GM23338 (cell line): ENCODE results near the gene JHY. TPM values are rescaled to one million over a fixed set of nuclear protein-coding genes. Genes with fewer than 3 reads are reported as not detected.
"Not testable (repeated sequence)": the region's sequence is repeated elsewhere in the genome, so short reads cannot be mapped to it uniquely, and the experiment has no call there.

Experiments used
- ATAC-seq: fragments of 200-7000 bp; cut with Tn5 transposase; 3 replicates; pipeline ENCODE4 v1.9.1; 2020
- DNase-seq: peaks from one replicate; pipeline ENCODE4 v3.0.0-alpha.2; 2015; ENCODE audit warnings: low spot score
- H2AFZ ChIP-seq: fragments of 200-600 bp; sonication (generic); 2 replicates; pipeline ENCODE4 v1.8.0; 2016; ENCODE audit warnings: antibody characterized with exemption, mild to moderate bottlenecking, moderate library complexity
- H3F3A ChIP-seq: fragments of 200-600 bp; sonication (generic); replicated peaks from 2 replicates; pipeline ENCODE4 v1.8.0; 2017; ENCODE audit warnings: antibody characterized with exemption, mixed run types, low read depth
- H3K27ac ChIP-seq: fragments of 200-600 bp; sonication (generic); 2 replicates; pipeline ENCODE4 v1.6.1; 2016; ENCODE audit warnings: low read depth
- H3K27me3 ChIP-seq: fragments of 200-600 bp; sonication (generic); 2 replicates; pipeline ENCODE4 v1.8.0; 2016; ENCODE audit warnings: mild to moderate bottlenecking, mixed run types, moderate library complexity; ENCODE audit not compliant: insufficient read depth
- H3K36me3 ChIP-seq: fragments of 200-600 bp; sonication (generic); 2 replicates; pipeline ENCODE4 v1.8.0; 2016; ENCODE audit warnings: mild to moderate bottlenecking; ENCODE audit not compliant: insufficient read depth
- H3K4me1 ChIP-seq: fragments of 200-600 bp; sonication (generic); 2 replicates; pipeline ENCODE4 v1.8.0; 2016; ENCODE audit warnings: mild to moderate bottlenecking, moderate library complexity; ENCODE audit not compliant: insufficient read depth
- H3K4me2 ChIP-seq: fragments of 200-600 bp; sonication (generic); 2 replicates; pipeline ENCODE4 v1.7.1; 2017; ENCODE audit warnings: mixed run types
- H3K4me3 ChIP-seq: fragments of 200-600 bp; sonication (generic); 2 replicates; pipeline ENCODE4 v1.6.1; 2016; ENCODE audit warnings: mixed run types
- H3K79me2 ChIP-seq: fragments of 200-600 bp; sonication (generic); replicated peaks from 2 replicates; pipeline ENCODE4 v1.8.0; 2017; ENCODE audit warnings: mild to moderate bottlenecking; ENCODE audit not compliant: insufficient read depth
- H3K9me2 ChIP-seq: fragments of 200-600 bp; sonication (generic); 2 replicates; pipeline ENCODE4 v1.8.0; 2017; ENCODE audit not compliant: insufficient read depth
- H4K20me1 ChIP-seq: fragments of 200-600 bp; sonication (generic); replicated peaks from 2 replicates; pipeline ENCODE4 v1.8.0; 2017; ENCODE audit warnings: mild to moderate bottlenecking; ENCODE audit not compliant: insufficient read depth
- H3K27ac Mint-ChIP-seq: 2 replicates; pipeline ENCODE4 v1.8.0; 2020; ENCODE audit warnings: inconsistent platforms, mild to moderate bottlenecking, moderate library complexity, mixed read lengths
- H3K27me3 Mint-ChIP-seq: 3 replicates; pipeline ENCODE4 v1.8.0; 2022; ENCODE audit warnings: low read depth, mild to moderate bottlenecking, moderate library complexity, mixed read lengths, inconsistent platforms; ENCODE audit not compliant: insufficient read depth, poor library complexity
- H3K36me3 Mint-ChIP-seq: 3 replicates; pipeline ENCODE4 v1.8.0; 2021; ENCODE audit warnings: low read depth, mild to moderate bottlenecking, inconsistent platforms, moderate library complexity, mixed read lengths
- H3K4me1 Mint-ChIP-seq: 3 replicates; pipeline ENCODE4 v1.8.0; 2020; ENCODE audit warnings: mild to moderate bottlenecking, inconsistent platforms, mixed read lengths
- H3K4me3 Mint-ChIP-seq: 3 replicates; pipeline ENCODE4 v1.8.0; 2021; ENCODE audit warnings: moderate library complexity, mild to moderate bottlenecking, inconsistent platforms, mixed read lengths
- H3K9me3 Mint-ChIP-seq: 3 replicates; pipeline ENCODE4 v1.8.0; 2020; ENCODE audit warnings: moderate library complexity, mild to moderate bottlenecking, inconsistent platforms, mixed read lengths
- CREB1 ChIP-seq: fragments of 250-450 bp; sonication (Bioruptor Pico); IDR thresholded peaks from 2 replicates; pipeline ENCODE4 v1.5.0; 2020; ENCODE audit warnings: low read depth, mild to moderate bottlenecking, moderate library complexity
- ETS1 ChIP-seq: IDR thresholded peaks from 2 replicates; pipeline ENCODE4 v1.6.1; 2016; ENCODE audit warnings: antibody characterized with exemption
- EZH2 ChIP-seq: fragments of 200-600 bp; sonication (generic); IDR thresholded peaks from one replicate; pipeline ENCODE4 v1.8.0; 2017; ENCODE audit warnings: antibody characterized with exemption, mild to moderate bottlenecking, low read depth; ENCODE audit not compliant: unreplicated experiment
- EZH2phosphoT487 ChIP-seq: fragments of 200-600 bp; sonication (generic); IDR thresholded peaks from one replicate; pipeline ENCODE4 v1.8.1; 2018; ENCODE audit warnings: antibody characterized with exemption; ENCODE audit not compliant: unreplicated experiment
- POLR2AphosphoS5 ChIP-seq: IDR thresholded peaks from 2 replicates; pipeline ENCODE4 v1.6.1; 2016; ENCODE audit warnings: antibody characterized with exemption, low read depth
- REST ChIP-seq: IDR thresholded peaks from one replicate; pipeline ENCODE4 v1.6.1; 2018; ENCODE audit warnings: antibody characterized with exemption; ENCODE audit not compliant: unreplicated experiment
- ZNF114 ChIP-seq: fragments of 250-450 bp; sonication (Bioruptor Pico); IDR thresholded peaks from 2 replicates; pipeline ENCODE4 v1.5.0; 2020; ENCODE audit warnings: mild to moderate bottlenecking, moderate library complexity
- ZNF331 ChIP-seq: fragments of 250-450 bp; sonication (Bioruptor Pico); IDR thresholded peaks from 2 replicates; pipeline ENCODE4 v1.5.0; 2020; ENCODE audit warnings: low read depth, mild to moderate bottlenecking, moderate library complexity
- ZNF462 ChIP-seq: fragments of 250-450 bp; sonication (Bioruptor Pico); IDR thresholded peaks from 2 replicates; pipeline ENCODE4 v1.5.0; 2020; ENCODE audit warnings: mild to moderate bottlenecking, moderate library complexity
- polyA plus RNA-seq: library from polyadenylated mRNA; unstranded; fragments of >200 nt; fragmentation: Nextera tagmentation; extraction: Ambion mirVana; gene quantifications from 2 replicates; pipeline ENCODE4 v1.2.1, GENCODE V29; 2016
- total RNA-seq: library from RNA; depleted of rRNA; stranded (reverse); fragments of >200 nt; shearing (Covaris generic); gene quantifications from 2 replicates; pipeline ENCODE4 v1.2.3, GENCODE V29; 2014

JHY gene
- total and polyA plus RNA-seq, 2 experiments from 2014 or later: 0.94 to 0.97 TPM

GRCh38 chr11:122862091-122862490 is 20.5 kb upstream of the JHY start:
- no peak overlapping the region for H3K27ac Mint-ChIP-seq
- TF ChIP-seq POLR2AphosphoS5: no peak
- no peak for TF ChIP-seq ZNF462 (CRISPR knock-in tag)
- no peak for TF ChIP-seq EZH2
- TF ChIP-seq ZNF331 (CRISPR knock-in tag): no peak
- no peak for TF ChIP-seq ETS1
- no peak for TF ChIP-seq REST
- TF ChIP-seq ZNF114 (CRISPR knock-in tag): no peak
- TF ChIP-seq CREB1 (CRISPR knock-in tag): no peak
- no peak for TF ChIP-seq EZH2phosphoT487
- H3K9me3 Mint-ChIP-seq: no peaks in the 10 kb centered on the region
- H2AFZ ChIP-seq: no peak overlapping the region
- no peaks in the 10 kb centered on the region for H3K36me3 ChIP-seq
- no peak for DNase-seq
- H3K9me2 ChIP-seq: no peaks in the 10 kb centered on the region
- H3K27ac ChIP-seq: no peak overlapping the region
- no peaks in the 10 kb centered on the region for H3F3A ChIP-seq
- H3K27me3 Mint-ChIP-seq: peaks cover 2% of the 10 kb centered on the region
- H3K4me3 ChIP-seq: no peak overlapping the region
- no peaks in the 10 kb centered on the region for H3K79me2 ChIP-seq
- no peaks in the 10 kb centered on the region for H3K4me1 Mint-ChIP-seq
- H3K4me2 ChIP-seq: no peak overlapping the region
- H4K20me1 ChIP-seq: no peaks in the 10 kb centered on the region
- H3K4me3 Mint-ChIP-seq: no peak overlapping the region
- H3K27me3 ChIP-seq: no peaks in the 10 kb centered on the region
- H3K4me1 ChIP-seq: no peaks in the 10 kb centered on the region
- H3K36me3 Mint-ChIP-seq: no peaks in the 10 kb centered on the region
- no peak for ATAC-seq

- not testable (repeated sequence) for DNase-seq, H3K4me3 ChIP-seq, H3K9me3 Mint-ChIP-seq, H3K27ac Mint-ChIP-seq, H3K4me2 ChIP-seq, H3K4me1 ChIP-seq, H2AFZ ChIP-seq, H3K9me2 ChIP-seq, ATAC-seq, H3F3A ChIP-seq, H3K27me3 Mint-ChIP-seq, H3K79me2 ChIP-seq, H4K20me1 ChIP-seq, H3K36me3 Mint-ChIP-seq, H3K27me3 ChIP-seq, H3K36me3 ChIP-seq, H3K4me1 Mint-ChIP-seq, H3K4me3 Mint-ChIP-seq, H3K27ac ChIP-seq
Observed at GRCh38 chr11:122863154-122863553, 19.4 kb upstream of the JHY start.
